Suprapubic skin (tissue), 4 donors: ENCODE measurements around the gene SH3GLB2.

ENCODE experiments used
- CTCF ChIP-seq, 2 donors: fragments of 200-600 bp in 1 of 2; fragments of 450-650 bp in 1 of 2; sonication (generic) in 1 of 2; IDR thresholded peaks; one replicate each; pipeline ENCODE4 v1.5.1; 2016 to 2019; ENCODE audit warnings: antibody characterized with exemption in 2 of 2, mild to moderate bottlenecking in 1 of 2, moderate library complexity in 1 of 2
- EP300 ChIP-seq: sonication (generic); formaldehyde crosslinking; IDR thresholded peaks from one replicate; pipeline ENCODE4 v1.6.1; 2017; ENCODE audit warnings: antibody characterized with exemption
- POLR2A ChIP-seq, 2 donors: fragments of 450-650 bp; IDR thresholded peaks; one replicate each; pipeline ENCODE4 v1.6.1; 2017; ENCODE audit warnings: antibody characterized with exemption in 2 of 2, mild to moderate bottlenecking in 2 of 2, moderate library complexity in 2 of 2
- POLR2AphosphoS5 ChIP-seq, 3 donors: sonication (generic); formaldehyde crosslinking; IDR thresholded peaks; one replicate each; pipeline ENCODE4 v1.6.1; 2017; ENCODE audit warnings: antibody characterized with exemption in 3 of 3

- TF ChIP-seq CTCF (IDR thresholded peaks at IDR 0.05) (peak; percentile 62 to 79), EP300 (no peak), POLR2AphosphoS5 (IDR thresholded peaks at IDR 0.05) (no peak), POLR2A (IDR thresholded peaks at IDR 0.05) (no peak)
Observed at GRCh38 chr9:129006328-129007034, 21.6 kb downstream of the SH3GLB2 start.
